Nephron (organoid): ENCODE data around the gene HDC.

ENCODE experiments used
- H3K27ac Mint-ChIP-seq, 3 experiments: 2 replicates each; pipeline ENCODE4 v1.8.0; 2020; ENCODE audit warnings: mixed read lengths in 3 of 3, mild to moderate bottlenecking in 2 of 3, moderate library complexity in 1 of 3
- H3K27me3 Mint-ChIP-seq: 2 replicates; pipeline ENCODE4 v1.8.0; 2021; ENCODE audit warnings: low read depth, mild to moderate bottlenecking, moderate library complexity, mixed read lengths
- H3K36me3 Mint-ChIP-seq: 2 replicates; pipeline ENCODE4 v1.8.0; 2020; ENCODE audit warnings: low read depth, mixed read lengths
- H3K4me1 Mint-ChIP-seq: 2 replicates; pipeline ENCODE4 v1.8.0; 2020; ENCODE audit warnings: mixed read lengths
- H3K4me3 Mint-ChIP-seq, 3 experiments: 2 replicates each; pipeline ENCODE4 v1.8.0; 2020; ENCODE audit warnings: mild to moderate bottlenecking in 3 of 3, mixed read lengths in 3 of 3, moderate library complexity in 2 of 3
- H3K9me3 Mint-ChIP-seq: 2 replicates; pipeline ENCODE4 v1.8.0; 2020; ENCODE audit warnings: mixed read lengths
- TF ChIP-seq, protein P1 (sequence below), 3 experiments: fragments of 200-600 bp; sonication (generic); IDR thresholded peaks; one replicate each; pipeline ENCODE4 v1.5.0; 2021; ENCODE audit warnings: antibody characterized with exemption in 3 of 3; ENCODE audit not compliant: unreplicated experiment in 3 of 3

The HDC gene

DNA sequence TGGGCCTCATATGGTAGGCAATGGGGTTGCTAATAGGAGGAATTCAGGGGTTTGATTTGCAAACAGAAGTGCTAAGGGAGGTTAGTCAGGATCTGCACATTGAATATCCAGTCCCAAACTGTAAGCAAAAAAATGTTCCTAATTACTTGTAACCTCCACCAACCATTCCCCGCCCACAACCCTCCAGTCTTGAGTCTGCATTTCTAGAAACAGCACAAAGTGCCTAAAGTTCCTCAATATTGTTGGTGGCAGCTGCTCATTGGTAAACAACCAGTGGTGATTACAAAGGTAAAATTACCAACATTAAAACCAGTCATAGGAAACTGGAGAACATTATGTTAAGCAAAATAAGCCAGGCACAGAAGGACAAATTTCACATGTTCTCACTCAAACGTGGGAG, 18.9 kb downstream of the HDC start:
- Mint-ChIP-seq H3K27me3 (peaks cover 4% of the 10 kb centered on the region), H3K9me3 (no peaks in the 10 kb centered on the region), H3K27ac (no peak overlapping the region), H3K4me3 (no peak overlapping the region), H3K4me1 (peaks cover 9% of the 10 kb centered on the region), H3K36me3 (no peaks in the 10 kb centered on the region)
- TF ChIP-seq, protein P1, sequence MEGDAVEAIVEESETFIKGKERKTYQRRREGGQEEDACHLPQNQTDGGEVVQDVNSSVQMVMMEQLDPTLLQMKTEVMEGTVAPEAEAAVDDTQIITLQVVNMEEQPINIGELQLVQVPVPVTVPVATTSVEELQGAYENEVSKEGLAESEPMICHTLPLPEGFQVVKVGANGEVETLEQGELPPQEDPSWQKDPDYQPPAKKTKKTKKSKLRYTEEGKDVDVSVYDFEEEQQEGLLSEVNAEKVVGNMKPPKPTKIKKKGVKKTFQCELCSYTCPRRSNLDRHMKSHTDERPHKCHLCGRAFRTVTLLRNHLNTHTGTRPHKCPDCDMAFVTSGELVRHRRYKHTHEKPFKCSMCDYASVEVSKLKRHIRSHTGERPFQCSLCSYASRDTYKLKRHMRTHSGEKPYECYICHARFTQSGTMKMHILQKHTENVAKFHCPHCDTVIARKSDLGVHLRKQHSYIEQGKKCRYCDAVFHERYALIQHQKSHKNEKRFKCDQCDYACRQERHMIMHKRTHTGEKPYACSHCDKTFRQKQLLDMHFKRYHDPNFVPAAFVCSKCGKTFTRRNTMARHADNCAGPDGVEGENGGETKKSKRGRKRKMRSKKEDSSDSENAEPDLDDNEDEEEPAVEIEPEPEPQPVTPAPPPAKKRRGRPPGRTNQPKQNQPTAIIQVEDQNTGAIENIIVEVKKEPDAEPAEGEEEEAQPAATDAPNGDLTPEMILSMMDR (IDR thresholded peaks at IDR 0.05; ENCODE audit: unreplicated experiment in 3 of 3): no peak

DNA sequence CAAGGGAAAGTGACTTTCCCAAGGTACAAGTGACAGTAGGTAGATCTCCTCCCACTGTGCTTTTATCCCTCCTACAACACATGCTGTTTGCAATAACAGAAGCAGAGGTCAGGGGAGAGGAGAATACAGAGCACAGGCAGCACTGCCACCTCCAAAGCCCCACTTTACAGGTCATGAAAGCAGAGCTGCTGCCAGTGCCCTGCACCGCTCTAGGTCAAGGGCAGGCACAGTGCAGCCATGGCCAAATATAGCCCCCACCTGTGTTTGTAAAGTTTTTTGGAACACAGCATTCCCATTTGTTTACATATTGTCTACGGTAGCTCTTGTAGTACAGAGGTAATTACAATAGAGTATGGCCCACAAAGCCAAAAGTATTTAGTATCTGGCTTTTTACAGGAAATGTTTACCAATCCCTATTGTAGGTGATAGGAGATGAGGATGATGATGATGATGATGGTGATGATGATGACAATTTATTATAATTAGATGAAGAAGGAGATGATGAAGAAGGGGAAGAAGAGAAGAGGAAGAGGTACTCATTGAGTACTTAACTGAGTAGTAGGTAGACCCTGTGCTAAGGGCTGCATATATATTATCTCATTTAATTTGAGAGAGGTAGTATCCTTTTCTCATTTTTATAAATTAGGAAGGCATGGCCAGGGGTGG, 20.4 kb downstream of the HDC start:
- H3K27me3 Mint-ChIP-seq: peaks cover 4% of the 10 kb centered on the region
- no peaks in the 10 kb centered on the region for H3K9me3 Mint-ChIP-seq
- no peaks in the 10 kb centered on the region for H3K36me3 Mint-ChIP-seq
- no peak overlapping the region for H3K4me3 Mint-ChIP-seq
- H3K27ac Mint-ChIP-seq: no peak overlapping the region
- TF ChIP-seq, protein P1 (IDR thresholded peaks at IDR 0.05; ENCODE audit: unreplicated experiment in 3 of 3): no peak
- H3K4me1 Mint-ChIP-seq: peaks cover 9% of the 10 kb centered on the region

DNA sequence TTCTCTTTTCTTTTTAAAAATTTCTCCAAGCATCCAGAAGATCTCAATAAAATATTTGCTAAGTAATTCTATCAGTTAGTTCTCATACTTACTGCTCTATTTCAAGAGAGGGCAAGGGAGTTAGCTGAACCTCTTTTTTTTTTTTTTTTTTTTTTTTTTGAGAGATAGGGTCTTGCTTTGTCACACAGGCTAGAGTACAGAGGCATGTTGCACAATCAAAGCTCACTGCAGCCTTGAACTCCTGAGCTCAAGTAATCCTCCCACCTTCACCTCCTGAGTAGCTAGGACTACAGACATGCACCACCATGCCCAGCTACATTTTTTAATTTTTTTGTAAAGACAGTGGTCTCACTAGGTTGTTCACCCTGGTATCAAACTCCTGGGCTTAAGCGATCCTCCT, 21.4 kb downstream of the HDC start:
- peaks cover 4% of the 10 kb centered on the region for H3K27me3 Mint-ChIP-seq
- TF ChIP-seq, protein P1 (IDR thresholded peaks at IDR 0.05; ENCODE audit: unreplicated experiment in 3 of 3): no peak
- H3K4me1 Mint-ChIP-seq: no peaks in the 10 kb centered on the region
- H3K27ac Mint-ChIP-seq: no peak overlapping the region
- no peak overlapping the region for H3K4me3 Mint-ChIP-seq
- no peaks in the 10 kb centered on the region for H3K36me3 Mint-ChIP-seq
- no peaks in the 10 kb centered on the region for H3K9me3 Mint-ChIP-seq

DNA sequence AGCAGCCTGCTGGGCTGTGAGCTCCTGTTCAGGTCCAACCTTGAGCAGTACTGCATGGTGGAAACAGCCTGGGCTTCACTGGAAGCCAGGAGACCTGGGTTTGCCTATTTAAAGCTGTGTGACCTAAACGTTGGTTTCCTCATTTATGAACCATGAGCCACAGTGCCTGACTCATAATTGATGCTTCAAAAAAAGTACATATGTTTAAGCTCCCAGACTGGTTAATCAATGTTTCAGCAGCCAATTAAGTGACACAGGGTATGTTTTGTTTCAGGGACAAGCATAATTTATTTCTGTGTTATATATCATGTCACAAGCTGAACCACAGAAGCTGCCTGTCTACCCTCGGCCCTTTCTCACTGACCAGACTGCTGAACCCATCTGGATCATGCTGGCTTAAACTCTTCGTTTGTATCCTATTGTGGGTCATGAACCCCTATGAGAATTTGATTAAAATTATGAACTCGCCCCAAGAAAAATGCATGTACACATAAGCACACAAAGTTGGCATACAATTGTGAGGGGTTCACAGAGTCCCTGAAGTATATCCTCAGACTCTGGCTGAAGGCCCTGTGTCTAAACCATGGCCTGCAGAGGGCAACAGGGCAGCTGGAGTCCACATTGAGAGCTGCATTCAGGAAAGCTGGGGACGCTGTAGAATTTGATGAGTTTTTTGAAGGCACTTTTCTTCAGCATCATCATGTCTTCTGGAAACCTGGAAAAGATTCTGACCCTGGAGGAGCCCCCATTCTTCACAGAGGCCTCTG, 23.7 kb downstream of the HDC start:
- Mint-ChIP-seq H3K4me1 (no peaks in the 10 kb centered on the region), H3K27me3 (peaks cover 4% of the 10 kb centered on the region), H3K27ac (no peak overlapping the region), H3K36me3 (no peaks in the 10 kb centered on the region), H3K4me3 (no peak overlapping the region), H3K9me3 (no peaks in the 10 kb centered on the region)
- TF ChIP-seq, protein P1 (IDR thresholded peaks at IDR 0.05; ENCODE audit: unreplicated experiment in 3 of 3): no peak

DNA sequence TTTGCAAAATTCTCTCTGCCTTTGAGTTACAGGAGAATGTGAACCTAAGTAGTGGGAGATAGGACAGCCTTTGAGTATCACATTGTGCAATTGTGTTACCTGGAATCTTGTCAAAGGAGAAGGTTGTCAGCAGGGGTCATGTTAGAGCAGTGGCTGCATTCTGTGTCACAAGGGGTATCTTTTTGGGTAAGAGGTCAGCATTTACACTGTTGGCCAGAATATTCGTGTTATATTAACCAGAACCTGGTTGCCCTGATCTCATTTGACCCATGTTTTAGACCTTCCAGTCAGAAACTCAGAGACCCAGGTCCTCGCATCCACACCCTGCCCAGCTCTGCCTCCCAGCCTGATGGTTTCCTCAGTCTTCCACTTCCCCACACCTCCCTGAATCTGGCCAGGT, 27.3 kb downstream of the HDC start:
- H3K4me1 Mint-ChIP-seq: no peaks in the 10 kb centered on the region
- no peak overlapping the region for H3K4me3 Mint-ChIP-seq
- H3K27me3 Mint-ChIP-seq: no peaks in the 10 kb centered on the region
- TF ChIP-seq, protein P1 (IDR thresholded peaks at IDR 0.05; ENCODE audit: unreplicated experiment in 3 of 3): no peak
- no peaks in the 10 kb centered on the region for H3K9me3 Mint-ChIP-seq
- no peaks in the 10 kb centered on the region for H3K36me3 Mint-ChIP-seq
- H3K27ac Mint-ChIP-seq: no peak overlapping the region

DNA sequence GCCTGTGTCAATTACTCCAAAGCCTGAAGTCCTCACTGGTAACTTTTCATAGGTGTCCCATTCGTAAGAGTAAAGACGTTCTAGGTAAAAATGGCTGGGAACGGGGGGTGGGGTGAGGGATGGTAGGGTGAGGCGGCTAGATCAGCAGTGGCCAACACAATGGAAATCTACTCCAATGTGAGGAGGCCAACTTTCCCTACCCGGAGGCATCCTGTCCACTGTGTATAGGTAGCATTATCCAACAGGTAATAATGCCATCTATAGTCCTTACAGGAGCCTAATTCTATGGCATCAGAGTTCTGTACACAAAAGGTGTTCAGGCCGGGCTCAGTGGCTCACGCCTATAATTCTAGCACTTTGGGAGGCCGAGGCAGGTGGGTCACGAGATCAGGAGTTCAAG, 29.1 kb downstream of the HDC start:
- TF ChIP-seq, protein P1 (IDR thresholded peaks at IDR 0.05; ENCODE audit: unreplicated experiment in 3 of 3): no peak
- Mint-ChIP-seq H3K4me1 (no peaks in the 10 kb centered on the region), H3K36me3 (no peaks in the 10 kb centered on the region), H3K4me3 (no peak overlapping the region), H3K27ac (no peak overlapping the region), H3K9me3 (no peaks in the 10 kb centered on the region), H3K27me3 (no peaks in the 10 kb centered on the region)
